Stimulated activated CD4-positive, alpha-beta T cell treated with anti-CD3 and anti-CD28 coated beads, Interleukin-4, amount 100 ng/mL, for 24 hours (primary cell): ENCODE measurements around the gene VILL.
A peak's percentile ranks its signal among the peaks of the same experiment; 100 is the strongest.
"Not testable (repeated sequence)": the region's sequence is repeated elsewhere in the genome, so short reads cannot be mapped to it uniquely, and the experiment has no call there.

Experiments used
- DNase-seq: peaks from one replicate; pipeline ENCODE4 v3.0.0-alpha.2; 2020

The VILL gene

GRCh38 chr3:38039899-38040261 lies 49.3 kb downstream of the VILL start:
- peak; percentile 30 for DNase-seq

GRCh38 chr3:38040401-38040800 lies 49.8 kb downstream of the VILL start:
- DNase-seq, result no peak

DNA sequence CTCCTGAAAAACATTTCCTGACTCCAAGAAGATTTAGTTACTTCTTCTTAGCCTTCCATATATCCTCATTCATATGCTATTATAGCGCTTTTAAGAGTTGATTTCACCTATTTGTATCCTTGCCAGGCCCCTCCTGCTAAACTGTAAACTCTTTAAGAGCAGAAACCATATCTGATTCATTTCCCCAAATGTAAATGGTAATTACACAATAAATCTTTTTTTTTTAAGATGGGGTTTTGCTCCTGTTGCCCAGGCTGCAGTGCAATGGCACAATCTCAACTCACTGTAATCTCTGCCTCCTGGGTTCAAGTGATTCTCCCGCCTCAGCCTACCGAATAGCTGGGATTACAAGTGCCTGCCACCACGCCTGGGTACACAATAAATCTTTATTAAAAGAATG lies 52.9 kb downstream of the VILL start:
- no peak for DNase-seq

- no peak for DNase-seq
Measured at GRCh38 chr3:38046027-38046426, 55.4 kb downstream of the VILL start.

DNA sequence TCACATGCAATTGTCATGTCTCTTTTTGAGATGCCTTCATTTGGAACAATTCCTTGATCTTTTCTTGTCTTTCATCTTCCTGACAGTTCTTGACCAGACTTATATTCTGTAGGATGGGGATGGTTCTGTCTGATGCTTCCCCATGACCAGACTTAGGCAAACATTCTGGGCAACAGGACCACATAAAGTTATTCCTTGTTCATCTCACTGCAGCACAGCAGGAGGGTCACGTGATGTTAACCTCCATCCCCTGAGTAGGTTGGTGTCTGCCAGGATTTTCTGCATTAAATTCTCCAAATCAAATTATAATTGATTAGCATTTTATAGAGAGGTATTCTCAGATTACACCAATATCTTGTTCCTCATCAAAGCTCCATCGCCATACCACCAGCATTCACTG lies 56.2 kb downstream of the VILL start:
- DNase-seq, result no peak

DNA sequence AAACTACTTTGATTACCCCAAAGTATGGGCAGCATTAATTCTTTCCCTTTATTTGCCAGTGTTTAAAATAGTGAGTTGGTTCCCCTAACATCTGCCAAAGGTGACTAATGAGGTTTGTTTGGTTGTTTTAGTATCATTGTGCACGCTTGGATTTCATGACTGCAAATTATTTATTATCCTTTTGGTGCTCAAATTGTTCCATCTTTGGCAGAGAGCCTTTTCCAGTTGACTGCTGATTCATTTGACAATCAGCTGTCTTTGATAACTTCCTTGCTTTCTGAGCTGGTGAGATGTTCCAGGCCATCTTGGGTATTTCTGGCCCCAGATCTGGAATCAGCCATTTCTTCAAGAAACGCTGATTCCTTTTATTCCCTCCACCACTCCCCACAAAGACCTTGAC lies 57.3 kb downstream of the VILL start:
- no peak for DNase-seq

GRCh38 chr3:38049358-38050126 lies 59.0 kb downstream of the VILL start:
- no peak for DNase-seq

DNA sequence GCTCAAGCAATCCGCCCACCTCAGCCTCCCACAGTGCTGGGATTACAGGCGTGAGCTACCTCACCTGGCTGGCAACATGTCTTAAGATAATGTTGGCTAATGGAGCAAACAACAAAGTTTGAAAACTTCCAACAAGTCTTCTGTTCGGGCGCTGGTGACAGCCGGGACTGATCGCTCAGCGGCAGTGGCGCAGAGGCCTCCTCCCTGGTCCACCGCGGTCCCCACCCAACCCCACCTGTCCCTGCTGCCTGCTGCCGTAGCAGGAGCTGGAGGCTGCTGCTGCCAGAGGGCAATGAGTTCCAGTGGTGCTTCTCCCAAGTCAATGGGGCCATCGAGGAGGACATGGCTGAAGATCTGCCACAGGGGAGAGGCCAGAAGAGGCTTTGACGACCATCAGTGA lies 60.5 kb downstream of the VILL start:
- DNase-seq, result no peak

- DNase-seq, result not testable (repeated sequence)
Measured at GRCh38 chr3:38053286-38053685, 62.7 kb downstream of the VILL start.

DNA sequence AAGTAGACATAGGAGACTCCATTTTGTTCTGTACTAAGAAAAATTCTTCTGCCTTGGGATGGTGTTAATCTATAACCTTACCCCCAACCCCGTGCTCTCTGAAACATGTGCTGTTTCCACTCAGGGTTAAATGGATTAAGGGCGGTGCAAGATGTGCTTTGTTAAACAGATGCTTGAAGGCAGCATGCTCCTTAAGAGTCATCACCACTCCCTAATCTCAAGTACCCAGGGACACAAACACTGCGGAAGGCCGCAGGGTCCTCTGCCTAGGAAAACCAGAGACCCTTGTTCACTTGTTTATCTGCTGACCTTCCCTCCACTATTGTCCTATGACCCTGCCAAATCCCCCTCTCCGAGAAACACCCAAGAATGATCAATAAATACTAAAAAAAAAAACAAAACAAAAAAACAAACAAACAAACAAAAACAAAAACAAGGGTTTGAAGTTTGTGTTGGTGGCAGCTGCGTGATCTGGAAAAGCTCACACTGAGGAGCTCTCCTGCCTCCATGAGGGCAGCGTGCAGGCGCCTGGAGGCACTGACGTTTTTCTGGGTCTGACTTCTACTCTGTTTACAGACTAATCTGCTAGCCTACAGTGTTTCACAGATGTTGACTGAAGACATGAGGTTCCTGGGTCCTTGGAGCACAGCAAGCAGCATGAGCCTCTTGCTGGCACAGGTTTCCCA lies 63.4 kb downstream of the VILL start:
- DNase-seq, result not testable (repeated sequence)

- DNase-seq, result no peak
Measured at GRCh38 chr3:38054499-38055001, 64.0 kb downstream of the VILL start.
